ENCODE results near the gene NMNAT2. TPM values are rescaled to one million over a fixed set of nuclear protein-coding genes. Genes with fewer than 3 reads are reported as not detected.
A peak's percentile ranks its signal among the peaks of the same experiment; 100 is the strongest.

NMNAT2 gene
- 10 to 100 TPM; 45.7 to 52.0 TPM for total RNA-seq
- polyA plus RNA-seq (ENCODE audit: insufficient read depth, low read depth, low replicate concordance) = 23.6 TPM
- long read RNA-seq, donor 1 = 0 reads
- long read RNA-seq, donor 2 = 0 reads

- intact Hi-C loops (cut with DNase I; ENCODE audit: low total_unique reads) = no loop called here
- whole genome bisulfite sequencing, 2 donors = 1% methylated on average over 41 to 45 of the region's 45 CpGs
- Histone ChIP-seq H3K36me3 (ENCODE audit: low read depth, missing control alignments) (no peaks in the 10 kb centered on the region), H3K4me3 (peak within 1 kb of the TSS; percentile 50 to 71), H3K27ac (peak within 1 kb of the TSS; percentile 31 to 52), H3K9me3 (no peaks in the 10 kb centered on the region), H3K27me3 (no peaks in the 10 kb centered on the region), H3K4me1 (peaks cover 4% of the 10 kb centered on the region)
- no peak for TF ChIP-seq POLR2A (IDR thresholded peaks at IDR 0.05)
- no peak for TF ChIP-seq CTCF (IDR thresholded peaks at IDR 0.05)
- DNase-seq = peak; percentile 85
Measured at GRCh38 chr1:183417772-183418491, at the start of gene NMNAT2. Gene NMNAT2 (minus strand): TSS chr1:183418380. CDS start chr1:183418267, 113 bp downstream.

- H3K4me1 ChIP-seq = no peaks in the 10 kb centered on the region
- intact Hi-C loops (cut with DNase I; ENCODE audit: low total_unique reads) = no loop called here
- TF ChIP-seq CTCF (IDR thresholded peaks at IDR 0.05) = no peak
- no peak for TF ChIP-seq POLR2A (IDR thresholded peaks at IDR 0.05)
- no peaks in the 10 kb centered on the region for H3K9me3 ChIP-seq
- H3K27ac ChIP-seq = no peak overlapping the region
- no peak for DNase-seq
- H3K27me3 ChIP-seq = no peaks in the 10 kb centered on the region
- 69 to 83% methylated on average over 1 of the region's 1 CpG for WGBS, 2 donors
- H3K36me3 ChIP-seq (ENCODE audit: low read depth, missing control alignments) = no peaks in the 10 kb centered on the region
- no peak overlapping the region for H3K4me3 ChIP-seq
Measured at GRCh38 chr1:183467687-183468086, 49.5 kb upstream of the NMNAT2 start.

GRCh38 chr1:183466781-183467180 is 48.6 kb upstream of the NMNAT2 start:
- intact Hi-C loops (cut with DNase I; ENCODE audit: low total_unique reads) = no loop called here
- H3K27ac ChIP-seq = no peak overlapping the region
- no peak for DNase-seq
- H3K27me3 ChIP-seq = no peaks in the 10 kb centered on the region
- WGBS, 2 donors = 77 to 89% methylated on average over 2 of the region's 2 CpGs
- no peaks in the 10 kb centered on the region for H3K9me3 ChIP-seq
- TF ChIP-seq CTCF (IDR thresholded peaks at IDR 0.05) (no peak), POLR2A (IDR thresholded peaks at IDR 0.05) (no peak)
- H3K36me3 ChIP-seq (ENCODE audit: low read depth, missing control alignments) = no peaks in the 10 kb centered on the region
- H3K4me3 ChIP-seq = no peak overlapping the region
- H3K4me1 ChIP-seq = no peaks in the 10 kb centered on the region

GRCh38 chr1:183463566-183463965 is 45.4 kb upstream of the NMNAT2 start:
- DNase-seq = no peak
- Histone ChIP-seq H3K27ac (no peak overlapping the region), H3K4me3 (no peak overlapping the region), H3K4me1 (no peaks in the 10 kb centered on the region), H3K27me3 (no peaks in the 10 kb centered on the region), H3K9me3 (no peaks in the 10 kb centered on the region), H3K36me3 (ENCODE audit: low read depth, missing control alignments) (no peaks in the 10 kb centered on the region)
- 62 to 75% methylated on average over 2 of the region's 2 CpGs for WGBS, 2 donors
- intact Hi-C loops (cut with DNase I; ENCODE audit: low total_unique reads) = no loop called here
- TF ChIP-seq POLR2A (IDR thresholded peaks at IDR 0.05) (no peak), CTCF (IDR thresholded peaks at IDR 0.05) (no peak)

GRCh38 chr1:183461350-183461749 is 43.2 kb upstream of the NMNAT2 start:
- Histone ChIP-seq H3K27me3 (no peaks in the 10 kb centered on the region), H3K4me1 (no peaks in the 10 kb centered on the region), H3K9me3 (no peaks in the 10 kb centered on the region), H3K27ac (no peak overlapping the region), H3K4me3 (no peak overlapping the region), H3K36me3 (ENCODE audit: low read depth, missing control alignments) (no peaks in the 10 kb centered on the region)
- no peak for DNase-seq
- no peak for TF ChIP-seq CTCF (IDR thresholded peaks at IDR 0.05)
- TF ChIP-seq POLR2A (IDR thresholded peaks at IDR 0.05) = no peak
- 74 to 89% methylated on average over 1 of the region's 1 CpG for WGBS, 2 donors
- intact Hi-C loops (cut with DNase I; ENCODE audit: low total_unique reads) = no loop called here

Data from testis (tissue), 5 donors.